SK-N-SH (cell line): ENCODE measurements around the gene TOX2. TPM values are rescaled to one million over a fixed set of nuclear protein-coding genes. Genes with fewer than 3 reads are reported as not detected.

Experiments used
- CTCF ChIA-PET: fragments of 300-600, 350-600 bp; formaldehyde crosslinking; extraction: SDS; loops from one replicate; lab custom pipeline; 2021; lab: Yijun Ruan, JAX
- POLR2A ChIA-PET: fragments of 350-600 bp; sonication (Branson Sonifier 250); formaldehyde crosslinking; extraction: SDS; loops from one replicate; lab custom pipeline; 2020; ENCODE audit warnings: antibody characterized with exemption, inconsistent platforms; lab: Yijun Ruan, JAX
- DNase-seq: peaks from one replicate; pipeline ENCODE4 v3.0.0; 2012
- H2AFZ ChIP-seq: fragments of 200-600 bp; sonication (generic); 2 replicates; pipeline ENCODE4 v1.8.1; 2016; ENCODE audit warnings: antibody characterized with exemption, mild to moderate bottlenecking, low read depth
- H3F3A ChIP-seq: fragments of 200-600 bp; sonication (generic); replicated peaks from 2 replicates; pipeline ENCODE3; 2016; ENCODE audit warnings: antibody characterized with exemption, mild to moderate bottlenecking; ENCODE audit not compliant: insufficient read depth
- H3K27ac ChIP-seq, 2 experiments: fragments of 200-500 bp in 1 of 2; fragments of 200-600 bp in 1 of 2; sonication (Bioruptor generic) in 1 of 2; sonication (generic), shearing (Covaris generic) in 1 of 2; 2 replicates each; pipeline versions ENCODE4 v1.5.1 to v1.6.1; 2014 to 2016; ENCODE audit warnings: low read depth in 2 of 2, inconsistent platforms in 1 of 2, low read length in 1 of 2, mild to moderate bottlenecking in 1 of 2, mixed read lengths in 1 of 2
- H3K27me3 ChIP-seq: fragments of 200-600 bp; sonication (generic), shearing (Covaris generic); 2 replicates; pipeline ENCODE4 v1.6.1; 2016; ENCODE audit warnings: mixed run types; ENCODE audit not compliant: insufficient read depth
- H3K36me3 ChIP-seq, 2 experiments: fragments of 200-500 bp in 1 of 2; fragments of 200-600 bp in 1 of 2; sonication (Bioruptor generic) in 1 of 2; sonication (generic) in 1 of 2; replicated peaks in 1 of 2; 2 replicates each; pipeline versions ENCODE3 to v1.5.1; 2014 to 2016; ENCODE audit warnings: low read length in 1 of 2, mild to moderate bottlenecking in 1 of 2; ENCODE audit not compliant: insufficient read depth in 2 of 2, control insufficient read depth in 1 of 2
- H3K4me1 ChIP-seq, 2 experiments: fragments of 200-500 bp in 1 of 2; fragments of 200-600 bp in 1 of 2; sonication (Bioruptor generic) in 1 of 2; sonication (generic), shearing (Covaris generic) in 1 of 2; 2 replicates each; pipeline versions ENCODE4 v1.5.1 to v1.6.1; 2014 to 2016; ENCODE audit warnings: low read depth in 1 of 2, low read length in 1 of 2, mixed run types in 1 of 2; ENCODE audit not compliant: insufficient read depth in 2 of 2, control insufficient read depth in 1 of 2
- H3K4me2 ChIP-seq: fragments of 200-600 bp; sonication (generic), shearing (Covaris generic); 2 replicates; pipeline ENCODE4 v1.6.1; 2017; ENCODE audit warnings: mixed run types
- H3K4me3 ChIP-seq, 2 experiments: fragments of 200-500 bp in 1 of 2; fragments of 200-600 bp in 1 of 2; sonication (Bioruptor generic) in 1 of 2; sonication (generic), shearing (Covaris generic) in 1 of 2; 2 replicates each; pipeline versions ENCODE4 v1.5.1 to v1.8.1; 2014 to 2016; ENCODE audit warnings: low read depth in 2 of 2, inconsistent platforms in 1 of 2, low read length in 1 of 2, mild to moderate bottlenecking in 1 of 2, mixed read lengths in 1 of 2, moderate library complexity in 1 of 2
- H3K79me2 ChIP-seq: fragments of 200-600 bp; sonication (generic); 2 replicates; pipeline ENCODE4 v1.8.1; 2017; ENCODE audit warnings: mild to moderate bottlenecking; ENCODE audit not compliant: insufficient read depth
- H3K9ac ChIP-seq: fragments of 200-600 bp; sonication (generic); 2 replicates; pipeline ENCODE4 v1.6.1; 2017; ENCODE audit warnings: mixed run types
- H3K9me2 ChIP-seq: fragments of 200-600 bp; sonication (generic); 2 replicates; pipeline ENCODE4 v1.6.1; 2017; ENCODE audit warnings: mixed run types
- H3K9me3 ChIP-seq: fragments of 200-600 bp; sonication (generic); 2 replicates; pipeline ENCODE4 v1.6.1; 2017; ENCODE audit warnings: mixed run types, mild to moderate bottlenecking, moderate library complexity
- H4K20me1 ChIP-seq: fragments of 200-600 bp; sonication (generic); 2 replicates; pipeline ENCODE4 v1.6.1; 2017; ENCODE audit warnings: mild to moderate bottlenecking, mixed run types; ENCODE audit not compliant: insufficient read depth
- CHD2 ChIP-seq: fragments of 150-350 bp; IDR thresholded peaks from 2 replicates; pipeline ENCODE4 v1.6.1; 2018; ENCODE audit warnings: low read length; ENCODE audit not compliant: partially characterized antibody
- CTCF ChIP-seq: fragments of 200-600 bp; sonication (generic); IDR thresholded peaks from 2 replicates; pipeline ENCODE4 v1.6.1; 2017; ENCODE audit warnings: antibody characterized with exemption, mild to moderate bottlenecking, moderate library complexity
- ELF1 ChIP-seq: IDR thresholded peaks from 2 replicates; pipeline ENCODE4 v1.4.0; 2012
- EZH2phosphoT487 ChIP-seq: fragments of 200-600 bp; sonication (generic); IDR thresholded peaks from 2 replicates; pipeline ENCODE4 v1.6.1; 2017; ENCODE audit warnings: low read depth, mixed run types, mild to moderate bottlenecking, antibody characterized with exemption, moderate library complexity, borderline replicate concordance
- FOSL2 ChIP-seq: IDR thresholded peaks from 2 replicates; pipeline ENCODE4 v1.4.0; 2012; ENCODE audit warnings: low read depth, mild to moderate bottlenecking, moderate library complexity, borderline replicate concordance
- FOXJ3 ChIP-seq: sonication (generic); formaldehyde crosslinking; IDR thresholded peaks from 2 replicates; pipeline ENCODE4 v1.5.1; 2020; ENCODE audit warnings: mild to moderate bottlenecking, missing genetic modification reagents
- IRF3 ChIP-seq: fragments of 150-350 bp; IDR thresholded peaks from 2 replicates; pipeline ENCODE4 v1.6.1; 2016; ENCODE audit warnings: mild to moderate bottlenecking, low read depth, low read length
- JUND ChIP-seq: IDR thresholded peaks from 2 replicates; pipeline ENCODE4 v1.4.0; 2012
- MEF2A ChIP-seq: IDR thresholded peaks from 2 replicates; pipeline ENCODE4 v1.4.0; 2012; ENCODE audit warnings: low read depth, borderline replicate concordance
- PBX3 ChIP-seq: IDR thresholded peaks from 2 replicates; pipeline ENCODE4; 2012
- POLR2AphosphoS5 ChIP-seq: IDR thresholded peaks from 2 replicates; pipeline ENCODE4 v1.6.1; 2012; ENCODE audit warnings: low read depth, low read length
- RAD21 ChIP-seq: IDR thresholded peaks from 2 replicates; pipeline ENCODE4 v1.6.1; 2012; ENCODE audit warnings: mild to moderate bottlenecking, low read length
- RCOR1 ChIP-seq: fragments of 150-350 bp; IDR thresholded peaks from 2 replicates; pipeline ENCODE4 v1.6.1; 2017; ENCODE audit warnings: antibody characterized with exemption, low read length
- REST ChIP-seq: IDR thresholded peaks from 2 replicates; pipeline ENCODE4 v1.6.1; 2012; ENCODE audit warnings: mild to moderate bottlenecking, low read depth, low read length, moderate library complexity
- RFX5 ChIP-seq: IDR thresholded peaks from 2 replicates; pipeline ENCODE4 v1.6.1; 2012; ENCODE audit warnings: mild to moderate bottlenecking, improper control_type of control experiment, low read length
- RXRA ChIP-seq: IDR thresholded peaks from 2 replicates; pipeline ENCODE4 v1.4.0; 2012; ENCODE audit warnings: low read depth, mild to moderate bottlenecking, borderline replicate concordance
- SIN3A ChIP-seq: IDR thresholded peaks from 2 replicates; pipeline ENCODE4 v1.6.1; 2012; ENCODE audit warnings: low read depth, mild to moderate bottlenecking, low read length, moderate library complexity, borderline replicate concordance
- TAF1 ChIP-seq: IDR thresholded peaks from 2 replicates; pipeline ENCODE4 v1.6.1; 2012; ENCODE audit warnings: low read depth, mild to moderate bottlenecking, low read length, moderate library complexity, borderline replicate concordance
- TEAD4 ChIP-seq: IDR thresholded peaks from 2 replicates; pipeline ENCODE4 v1.4.0; 2012; ENCODE audit warnings: mild to moderate bottlenecking, borderline replicate concordance; ENCODE audit not compliant: insufficient read depth
- YY1 ChIP-seq: IDR thresholded peaks from 2 replicates; pipeline ENCODE4 v1.4.0; 2012; ENCODE audit warnings: low read depth, mild to moderate bottlenecking
- WGBS: methylation state at CpG from one replicate; pipeline ENCODE4 v1.1.6; 2017; ENCODE audit warnings: low lambda C conversion rate; 5-methylcytosine and 5-hydroxymethylcytosine counted together
- polyA plus RNA-seq, 3 experiments: library from polyadenylated mRNA; depleted of rRNA; stranded (reverse); fragments of >200 nt; gene quantifications; 2 replicates each; pipeline ENCODE4 v1.2.3, GENCODE V29; 2012

The TOX2 gene
- polyA plus RNA-seq, 1 of the 3 experiments (the other 2 are of a cell fraction), result 15.4 TPM

GRCh38 chr20:43868091-43868490 is 46.6 kb upstream of the TOX2 start:
- DNase-seq, result no peak
- Histone ChIP-seq H3K79me2 (no peaks in the 10 kb centered on the region), H3K9me2 (no peaks in the 10 kb centered on the region), H3K27me3 (no peaks in the 10 kb centered on the region), H3K4me2 (no peak overlapping the region), H3K9me3 (no peaks in the 10 kb centered on the region), H3K9ac (no peak overlapping the region), H2AFZ (no peak overlapping the region), H4K20me1 (no peaks in the 10 kb centered on the region), H3K27ac (no peak overlapping the region), H3K4me3 (no peak overlapping the region), H3K36me3 (no peaks in the 10 kb centered on the region), H3F3A (no peaks in the 10 kb centered on the region), H3K4me1 (0 out of 4 replicates have a peak, but pooled peaks cover 0 to 3% of the 10 kb centered on the region in 2 experiments)
- WGBS, result 83% methylated on average over 1 of the region's 1 CpG
- no peak for TF ChIP-seq RAD21
- TF ChIP-seq PBX3, result no peak
- no peak for TF ChIP-seq SIN3A
- no peak for TF ChIP-seq FOXJ3 (CRISPR knock-in tag)
- no peak for TF ChIP-seq FOSL2
- POLR2A ChIA-PET, result no interaction called here
- CTCF ChIA-PET, result interaction anchor here (1.1 kb wide), 1 partner anchor 205 kb away, joined by 3 read pairs; no protein-coding TSS in a partner anchor

GRCh38 chr20:43870484-43870883 is 44.2 kb upstream of the TOX2 start:
- Histone ChIP-seq H3K4me1 (0 out of 4 replicates have a peak, but pooled peaks cover 0 to 3% of the 10 kb centered on the region in 2 experiments), H3K9me3 (no peaks in the 10 kb centered on the region), H3K36me3 (no peaks in the 10 kb centered on the region)
- POLR2A ChIA-PET, result no interaction called here
- TF ChIP-seq CHD2 (no peak), POLR2AphosphoS5 (no peak), TAF1 (no peak), PBX3 (no peak), SIN3A (no peak), FOXJ3 (CRISPR knock-in tag) (no peak), YY1 (no peak), RXRA (no peak), REST (no peak), CTCF (no peak), JUND (no peak), IRF3 (no peak), ELF1 (no peak), EZH2phosphoT487 (no peak), RCOR1 (no peak), RFX5 (no peak), TEAD4 (no peak), MEF2A (no peak)
- TF ChIP-seq, all 33 proteins: peak for 0
- no peaks in the 10 kb centered on the region for H3K27me3 ChIP-seq
- no peak overlapping the region for H3K4me3 ChIP-seq
- H3K4me2 ChIP-seq, result no peak overlapping the region
- H3K27ac ChIP-seq, result no peak overlapping the region
- H4K20me1 ChIP-seq, result no peaks in the 10 kb centered on the region
- H3K9ac ChIP-seq, result no peak overlapping the region
- CTCF ChIA-PET, result no interaction called here
- DNase-seq, result no peak
- H3K9me2 ChIP-seq, result no peaks in the 10 kb centered on the region
- no peak overlapping the region for H2AFZ ChIP-seq
- H3K79me2 ChIP-seq, result no peaks in the 10 kb centered on the region
- H3F3A ChIP-seq, result no peaks in the 10 kb centered on the region
